ENCODE measurements around the gene PLA2G4C. TPM values are rescaled to one million over a fixed set of nuclear protein-coding genes. Genes with fewer than 3 reads are reported as not detected.

PLA2G4C gene
- polyA plus RNA-seq, 3 donors = 3.8 to 14.5 (median 8.5) TPM

DNA sequence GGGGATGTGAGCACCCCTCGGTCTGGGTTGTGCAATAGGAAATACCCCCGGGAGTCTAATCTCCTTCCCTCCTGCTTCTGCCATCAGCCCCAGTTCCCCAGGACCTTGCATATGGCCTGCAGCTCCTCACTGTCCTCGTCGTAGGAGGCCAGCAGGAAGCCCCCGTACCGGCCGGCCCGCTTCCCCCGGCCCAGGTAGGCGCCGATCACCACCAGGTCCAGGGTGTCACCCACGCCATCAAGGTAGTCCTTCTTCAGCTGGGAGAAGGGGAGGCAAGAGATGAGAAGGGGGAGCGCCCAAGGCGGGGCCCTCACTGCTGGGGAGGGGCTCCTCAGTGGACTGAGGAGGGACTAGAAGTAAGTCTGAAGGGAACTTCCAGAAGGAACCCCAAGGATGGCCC lies 10.4 kb upstream of the PLA2G4C start:
- Histone ChIP-seq H3K4me1 (ENCODE audit: control insufficient read depth in 1 of 2, insufficient read depth in 2 of 2, low read length in 2 of 2) (peaks cover 0 to 7% of the 10 kb centered on the region in 2 donors), H3K4me2 (replicated peaks; ENCODE audit: extremely low read depth, low read length, poor library complexity, severe bottlenecking) (no peak overlapping the region), H3K36me3 (replicated peaks in 1 of 2; ENCODE audit: control insufficient read depth in 1 of 2, insufficient read depth in 2 of 2, low read length in 2 of 2) (peaks cover 13 to 45% of the 10 kb centered on the region in 2 donors), H4K20me1 (ENCODE audit: insufficient read depth, low read length) (no peaks in the 10 kb centered on the region), H3K9ac (ENCODE audit: insufficient read depth, low read length, poor library complexity, severe bottlenecking) (no peak overlapping the region), H3K79me2 (ENCODE audit: insufficient read depth, low read length) (no peaks in the 10 kb centered on the region), H2AFZ (ENCODE audit: insufficient read depth, low read depth, low read length, poor library complexity, severe bottlenecking) (no peak overlapping the region), H3K27ac (ENCODE audit: low read depth in 1 of 2, low read length in 2 of 2) (no peak overlapping the region), H3K27me3 (ENCODE audit: control insufficient read depth in 2 of 2, insufficient read depth in 2 of 2, low read length in 2 of 2) (no peaks in the 10 kb centered on the region), H3K4me3 (replicated peaks in 1 of 3; ENCODE audit: low read depth in 2 of 3, low read length in 3 of 3) (no peak overlapping the region), H3K9me3 (replicated peaks in 1 of 2; ENCODE audit: control insufficient read depth in 1 of 2, insufficient read depth in 1 of 2, low read length in 2 of 2) (no peaks in the 10 kb centered on the region)
- Mint-ChIP-seq H3K4me1 (peaks cover 9% of the 10 kb centered on the region), H3K9me3 (peaks cover 0 to 3% (median 0%) of the 10 kb centered on the region in 7 donors), H3K27me3 (ENCODE audit: low read depth in 3 of 3) (peaks cover 0 to 1% (median 0%) of the 10 kb centered on the region in 3 donors), H3K4me3 (no peak overlapping the region), H3K36me3 (peaks cover 47 to 76% of the 10 kb centered on the region in 2 donors), H3K27ac (peak overlapping the region in 1 of 7 donors; percentile 23)
- no peak for DNase-seq
- intact Hi-C loops (cut with micrococcal nuclease) = no loop called here
- TF ChIP-seq, protein P1, sequence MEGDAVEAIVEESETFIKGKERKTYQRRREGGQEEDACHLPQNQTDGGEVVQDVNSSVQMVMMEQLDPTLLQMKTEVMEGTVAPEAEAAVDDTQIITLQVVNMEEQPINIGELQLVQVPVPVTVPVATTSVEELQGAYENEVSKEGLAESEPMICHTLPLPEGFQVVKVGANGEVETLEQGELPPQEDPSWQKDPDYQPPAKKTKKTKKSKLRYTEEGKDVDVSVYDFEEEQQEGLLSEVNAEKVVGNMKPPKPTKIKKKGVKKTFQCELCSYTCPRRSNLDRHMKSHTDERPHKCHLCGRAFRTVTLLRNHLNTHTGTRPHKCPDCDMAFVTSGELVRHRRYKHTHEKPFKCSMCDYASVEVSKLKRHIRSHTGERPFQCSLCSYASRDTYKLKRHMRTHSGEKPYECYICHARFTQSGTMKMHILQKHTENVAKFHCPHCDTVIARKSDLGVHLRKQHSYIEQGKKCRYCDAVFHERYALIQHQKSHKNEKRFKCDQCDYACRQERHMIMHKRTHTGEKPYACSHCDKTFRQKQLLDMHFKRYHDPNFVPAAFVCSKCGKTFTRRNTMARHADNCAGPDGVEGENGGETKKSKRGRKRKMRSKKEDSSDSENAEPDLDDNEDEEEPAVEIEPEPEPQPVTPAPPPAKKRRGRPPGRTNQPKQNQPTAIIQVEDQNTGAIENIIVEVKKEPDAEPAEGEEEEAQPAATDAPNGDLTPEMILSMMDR (IDR thresholded peaks at IDR 0.05) = no peak
- 59% methylated on average over 6 of the region's 14 CpGs for WGBS (ENCODE audit: insufficient coverage)

DNA sequence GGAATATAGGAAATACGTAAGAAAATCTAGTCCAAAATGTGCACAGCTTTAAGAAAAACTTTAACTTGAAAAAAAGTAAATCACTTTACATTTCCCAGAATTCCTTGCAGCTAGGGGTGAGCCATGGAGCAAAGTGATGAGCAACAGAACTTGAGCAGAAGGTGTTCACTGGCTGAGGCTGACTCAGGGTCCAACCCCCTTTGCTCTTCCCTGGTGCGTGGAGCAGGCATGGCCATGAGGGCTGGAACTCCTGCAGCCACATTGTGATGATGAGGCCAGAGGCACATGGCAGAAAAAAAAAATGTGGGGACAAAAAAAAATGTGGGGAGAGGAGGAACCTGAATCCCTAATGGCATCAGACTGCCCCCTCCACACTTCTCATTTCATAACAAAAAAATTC lies 9.9 kb upstream of the PLA2G4C start:
- peaks cover 13 to 48% of the 10 kb centered on the region in 2 donors for H3K36me3 ChIP-seq (replicated peaks in 1 of 2; ENCODE audit: control insufficient read depth in 1 of 2, insufficient read depth in 2 of 2, low read length in 2 of 2)
- H3K4me3 Mint-ChIP-seq = no peak overlapping the region
- no peaks in the 10 kb centered on the region for H4K20me1 ChIP-seq (ENCODE audit: insufficient read depth, low read length)
- H3K36me3 Mint-ChIP-seq = peaks cover 49 to 76% of the 10 kb centered on the region in 2 donors
- H3K4me3 ChIP-seq (replicated peaks in 1 of 3; ENCODE audit: low read depth in 2 of 3, low read length in 3 of 3) = no peak overlapping the region
- peaks cover 0 to 7% of the 10 kb centered on the region in 2 donors for H3K4me1 ChIP-seq (ENCODE audit: control insufficient read depth in 1 of 2, insufficient read depth in 2 of 2, low read length in 2 of 2)
- H3K9ac ChIP-seq (ENCODE audit: insufficient read depth, low read length, poor library complexity, severe bottlenecking) = no peak overlapping the region
- peak overlapping the region in 1 of 2 donors; percentile 7 for H3K27ac ChIP-seq (ENCODE audit: low read depth in 1 of 2, low read length in 2 of 2)
- H3K79me2 ChIP-seq (ENCODE audit: insufficient read depth, low read length) = no peaks in the 10 kb centered on the region
- intact Hi-C loops (cut with micrococcal nuclease) = no loop called here
- no peak overlapping the region for H3K4me2 ChIP-seq (replicated peaks; ENCODE audit: extremely low read depth, low read length, poor library complexity, severe bottlenecking)
- H3K27me3 Mint-ChIP-seq (ENCODE audit: low read depth in 3 of 3) = peaks cover 0 to 2% (median 1%) of the 10 kb centered on the region in 3 donors
- no CpG with 5 or more reads among the region's 2 CpGs for WGBS (ENCODE audit: insufficient coverage)
- no peak for DNase-seq
- peak overlapping the region in 2 of 7 donors; percentile 42 to 75 for H3K27ac Mint-ChIP-seq
- TF ChIP-seq, protein P1 (IDR thresholded peaks at IDR 0.05) = no peak
- peaks cover 9% of the 10 kb centered on the region for H3K4me1 Mint-ChIP-seq
- no peaks in the 10 kb centered on the region for H3K27me3 ChIP-seq (ENCODE audit: control insufficient read depth in 2 of 2, insufficient read depth in 2 of 2, low read length in 2 of 2)
- H2AFZ ChIP-seq (ENCODE audit: insufficient read depth, low read depth, low read length, poor library complexity, severe bottlenecking) = no peak overlapping the region
- no peaks in the 10 kb centered on the region for H3K9me3 ChIP-seq (replicated peaks in 1 of 2; ENCODE audit: control insufficient read depth in 1 of 2, insufficient read depth in 1 of 2, low read length in 2 of 2)
- H3K9me3 Mint-ChIP-seq = peaks cover 0 to 3% (median 0%) of the 10 kb centered on the region in 7 donors
